Neutrophil (primary cell): ENCODE results near the gene OOSP4B.
"Not testable (repeated sequence)": the region's sequence is repeated elsewhere in the genome, so short reads cannot be mapped to it uniquely, and the experiment has no call there.

Experiments used
- H3K27ac ChIP-seq: fragments of 200-600 bp; sonication (generic); 2 replicates; pipeline ENCODE4 v1.5.1; 2016; ENCODE audit warnings: mild to moderate bottlenecking, moderate library complexity
- H3K27me3 ChIP-seq: fragments of 200-600 bp; sonication (generic); 2 replicates; pipeline ENCODE4 v1.6.0; 2016; ENCODE audit warnings: mild to moderate bottlenecking
- H3K36me3 ChIP-seq: fragments of 200-600 bp; sonication (generic); 2 replicates; pipeline ENCODE4 v1.5.1; 2017
- H3K4me1 ChIP-seq, 2 experiments: fragments of 200-600 bp in 1 of 2; sonication (generic) in 1 of 2; 1 replicate in 1 of 2; 2 replicates in 1 of 2; pipeline versions ENCODE4 v1.5.1 to v1.6.1; 2013 to 2016; ENCODE audit warnings: low read depth in 1 of 2, low read length in 1 of 2, mild to moderate bottlenecking in 1 of 2, moderate library complexity in 1 of 2; ENCODE audit not compliant: control insufficient read depth in 1 of 2, insufficient read depth in 1 of 2
- H3K4me3 ChIP-seq, 2 experiments: fragments of 200-600 bp in 1 of 2; sonication (generic) in 1 of 2; 1 replicate in 1 of 2; 2 replicates in 1 of 2; pipeline ENCODE4 v1.5.1; 2013 to 2016; ENCODE audit warnings: low read depth in 1 of 2, low read length in 1 of 2, mild to moderate bottlenecking in 1 of 2, moderate library complexity in 1 of 2
- H3K9me3 ChIP-seq: fragments of 200-600 bp; sonication (generic); 2 replicates; pipeline ENCODE4 v1.5.1; 2016
- CTCF ChIP-seq: fragments of 200-600 bp; sonication (generic); IDR thresholded peaks from 2 replicates; pipeline ENCODE4 v1.5.1; 2016; ENCODE audit warnings: antibody characterized with exemption

Gene OOSP4B

GRCh38 chr11:60016881-60017280, at the start of gene OOSP4B:
Gene OOSP4B (plus strand): TSS chr11:60017181.
- H3K36me3 ChIP-seq = no peaks in the 10 kb centered on the region
- no peaks in the 10 kb centered on the region for H3K27me3 ChIP-seq
- no peak within 1 kb of the TSS for H3K4me3 ChIP-seq
- no peak for TF ChIP-seq CTCF
- peaks cover 0 to under 1% of the 10 kb centered on the region in 2 experiments for H3K4me1 ChIP-seq
- H3K27ac ChIP-seq = no peak within 1 kb of the TSS
- no peaks in the 10 kb centered on the region for H3K9me3 ChIP-seq

GRCh38 chr11:59967677-59968394, 49.1 kb upstream of the OOSP4B start:
- TF ChIP-seq CTCF = no peak

GRCh38 chr11:59968395-59968783, 48.6 kb upstream of the OOSP4B start:
- H3K36me3 ChIP-seq = no peaks in the 10 kb centered on the region
- H3K9me3 ChIP-seq = no peaks in the 10 kb centered on the region
- no peak for TF ChIP-seq CTCF
- no peak overlapping the region for H3K4me3 ChIP-seq
- no peak overlapping the region for H3K27ac ChIP-seq
- H3K27me3 ChIP-seq = no peaks in the 10 kb centered on the region
- no peaks in the 10 kb centered on the region for H3K4me1 ChIP-seq

More at GRCh38 chr11:59967677-59968394, 49.1 kb upstream of the OOSP4B start:
- H3K9me3 ChIP-seq = no peaks in the 10 kb centered on the region
- no peak overlapping the region for H3K27ac ChIP-seq
- no peaks in the 10 kb centered on the region for H3K27me3 ChIP-seq
- no peak overlapping the region for H3K4me3 ChIP-seq
- H3K36me3 ChIP-seq = no peaks in the 10 kb centered on the region
- no peaks in the 10 kb centered on the region for H3K4me1 ChIP-seq

DNA sequence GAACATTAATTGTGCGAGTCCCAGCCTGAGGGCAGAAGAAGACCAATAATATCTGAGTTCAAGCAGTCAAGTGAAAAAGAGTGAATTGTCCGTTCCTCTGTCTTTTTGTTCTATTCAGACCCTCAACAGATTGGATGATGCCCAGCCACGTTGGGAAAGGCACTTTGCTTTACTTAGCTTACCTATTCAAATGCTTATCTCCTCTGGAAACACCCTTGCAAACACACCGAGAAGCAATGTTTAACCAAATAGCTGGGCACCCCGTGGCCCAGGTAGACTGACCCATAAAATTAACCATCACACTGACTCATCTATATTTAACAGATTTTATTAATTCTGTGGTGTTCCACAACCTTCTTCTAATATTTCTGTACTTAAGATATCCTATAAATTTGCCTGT, 43.9 kb upstream of the OOSP4B start:
- TF ChIP-seq CTCF = no peak
- H3K36me3 ChIP-seq = no peaks in the 10 kb centered on the region
- no peaks in the 10 kb centered on the region for H3K4me1 ChIP-seq
- no peak overlapping the region for H3K27ac ChIP-seq
- no peaks in the 10 kb centered on the region for H3K27me3 ChIP-seq
- H3K9me3 ChIP-seq = no peaks in the 10 kb centered on the region
- no peak overlapping the region for H3K4me3 ChIP-seq

GRCh38 chr11:59981106-59981770, 35.7 kb upstream of the OOSP4B start:
- Histone ChIP-seq H3K36me3 (no peaks in the 10 kb centered on the region), H3K27me3 (no peaks in the 10 kb centered on the region), H3K4me1 (peaks cover 0 to 6% of the 10 kb centered on the region in 2 experiments), H3K4me3 (no peak overlapping the region), H3K9me3 (no peaks in the 10 kb centered on the region), H3K27ac (no peak overlapping the region)
- no peak for TF ChIP-seq CTCF

GRCh38 chr11:59982037-59982436, 34.9 kb upstream of the OOSP4B start:
- not testable (repeated sequence) for H3K36me3 ChIP-seq, H3K4me3 ChIP-seq, H3K9me3 ChIP-seq, H3K27me3 ChIP-seq, H3K27ac ChIP-seq, H3K4me1 ChIP-seq
